Endodermal cell (in vitro differentiated cells): ENCODE data around the gene EXOG. TPM values are rescaled to one million over a fixed set of nuclear protein-coding genes. Genes with fewer than 3 reads are reported as not detected.
A peak's percentile ranks its signal among the peaks of the same experiment; 100 is the strongest.

Experiments used
- DNase-seq: peaks from one replicate; pipeline ENCODE4 v3.0.0-alpha.2; 2017
- H3K27ac ChIP-seq: 2 replicates; pipeline ENCODE4 v1.5.1; 2013; ENCODE audit warnings: mild to moderate bottlenecking, low read depth, low read length, moderate library complexity
- H3K27me3 ChIP-seq: 2 replicates; pipeline ENCODE4 v1.6.1; 2013; ENCODE audit warnings: mild to moderate bottlenecking, low read length, moderate library complexity; ENCODE audit not compliant: insufficient read depth, control insufficient read depth, poor library complexity, severe bottlenecking
- H3K36me3 ChIP-seq: 2 replicates; pipeline ENCODE4 v1.7.0; 2013; ENCODE audit warnings: mild to moderate bottlenecking, low read length, moderate library complexity; ENCODE audit not compliant: control insufficient read depth, insufficient read depth
- H3K4me1 ChIP-seq: one replicate; pipeline ENCODE4 v1.7.0; 2013; ENCODE audit warnings: low read length; ENCODE audit not compliant: control insufficient read depth, insufficient read depth
- H3K4me3 ChIP-seq: 2 replicates; pipeline ENCODE4 v1.5.1; 2013; ENCODE audit warnings: mild to moderate bottlenecking, low read length, moderate library complexity
- H3K9ac ChIP-seq: 2 replicates; pipeline ENCODE4 v1.6.1; 2013; ENCODE audit warnings: mild to moderate bottlenecking, low read length, moderate library complexity; ENCODE audit not compliant: poor library complexity, severe bottlenecking; ENCODE audit errors: extremely low read depth
- H3K9me3 ChIP-seq: 2 replicates; pipeline ENCODE4 v1.6.1; 2013; ENCODE audit warnings: mild to moderate bottlenecking, low read length, moderate library complexity; ENCODE audit not compliant: control insufficient read depth
- H3K27ac Mint-ChIP-seq: 2 replicates; pipeline ENCODE4 v1.8.0; 2020; ENCODE audit warnings: mixed read lengths
- H3K27me3 Mint-ChIP-seq: 2 replicates; pipeline ENCODE4 v1.8.0; 2021; ENCODE audit warnings: mild to moderate bottlenecking, mixed read lengths; ENCODE audit not compliant: insufficient read depth
- H3K36me3 Mint-ChIP-seq: 2 replicates; pipeline ENCODE4 v1.8.0; 2020; ENCODE audit warnings: low read depth, mixed read lengths
- H3K4me1 Mint-ChIP-seq: 2 replicates; pipeline ENCODE4 v1.8.0; 2020; ENCODE audit warnings: mixed read lengths
- H3K4me3 Mint-ChIP-seq: 2 replicates; pipeline ENCODE4 v1.8.0; 2020; ENCODE audit warnings: mild to moderate bottlenecking, moderate library complexity, mixed read lengths
- H3K9me3 Mint-ChIP-seq: 2 replicates; pipeline ENCODE4 v1.8.0; 2020; ENCODE audit warnings: mild to moderate bottlenecking, mixed read lengths
- WGBS, 2 experiments: methylation state at CpG; one replicate each; pipeline versions ENCODE4 v1.1.5 to v1.1.7; 2013; ENCODE audit warnings: missing lambda C conversion rate in 2 of 2, mixed read lengths in 1 of 2; ENCODE audit not compliant: insufficient coverage in 1 of 2, insufficient read length in 1 of 2; 5-methylcytosine and 5-hydroxymethylcytosine counted together
- total RNA-seq, 2 donors: library from RNA; stranded (reverse); fragmentation: NEBNext Ultra II Directional in 1 of 2; extraction: Animal tissue kit (Norgen Biotek cat#: 25700) in 1 of 2; gene quantifications; 2 replicates in 1 of 2; 3 replicates in 1 of 2; pipeline ENCODE4 v1.2.1, GENCODE V29; 2021
- TF ChIP-seq, protein P1 (sequence below): fragments of 200-600 bp; sonication (generic); conservative IDR thresholded peaks from 2 replicates; pipeline ENCODE4 v1.5.0; 2021; ENCODE audit warnings: antibody characterized with exemption, mild to moderate bottlenecking

Gene EXOG
- total RNA-seq, 2 donors from 2014 or later, result 11.9 to 13.8 TPM

- Histone ChIP-seq H3K36me3 (peaks cover 39% of the 10 kb centered on the region), H3K9me3 (no peaks in the 10 kb centered on the region), H3K4me3 (no peak overlapping the region), H3K9ac (no peak overlapping the region), H3K27me3 (no peaks in the 10 kb centered on the region), H3K27ac (no peak overlapping the region), H3K4me1 (no peaks in the 10 kb centered on the region)
- Mint-ChIP-seq H3K27me3 (no peaks in the 10 kb centered on the region), H3K36me3 (peaks cover 36% of the 10 kb centered on the region), H3K4me3 (no peak overlapping the region), H3K4me1 (peaks cover 13% of the 10 kb centered on the region), H3K9me3 (no peaks in the 10 kb centered on the region), H3K27ac (peak overlapping the region; percentile 44)
- no peak for DNase-seq
- TF ChIP-seq, protein P1, sequence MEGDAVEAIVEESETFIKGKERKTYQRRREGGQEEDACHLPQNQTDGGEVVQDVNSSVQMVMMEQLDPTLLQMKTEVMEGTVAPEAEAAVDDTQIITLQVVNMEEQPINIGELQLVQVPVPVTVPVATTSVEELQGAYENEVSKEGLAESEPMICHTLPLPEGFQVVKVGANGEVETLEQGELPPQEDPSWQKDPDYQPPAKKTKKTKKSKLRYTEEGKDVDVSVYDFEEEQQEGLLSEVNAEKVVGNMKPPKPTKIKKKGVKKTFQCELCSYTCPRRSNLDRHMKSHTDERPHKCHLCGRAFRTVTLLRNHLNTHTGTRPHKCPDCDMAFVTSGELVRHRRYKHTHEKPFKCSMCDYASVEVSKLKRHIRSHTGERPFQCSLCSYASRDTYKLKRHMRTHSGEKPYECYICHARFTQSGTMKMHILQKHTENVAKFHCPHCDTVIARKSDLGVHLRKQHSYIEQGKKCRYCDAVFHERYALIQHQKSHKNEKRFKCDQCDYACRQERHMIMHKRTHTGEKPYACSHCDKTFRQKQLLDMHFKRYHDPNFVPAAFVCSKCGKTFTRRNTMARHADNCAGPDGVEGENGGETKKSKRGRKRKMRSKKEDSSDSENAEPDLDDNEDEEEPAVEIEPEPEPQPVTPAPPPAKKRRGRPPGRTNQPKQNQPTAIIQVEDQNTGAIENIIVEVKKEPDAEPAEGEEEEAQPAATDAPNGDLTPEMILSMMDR, result no peak
- WGBS, 2 experiments, result 98% methylated on average over 13 to 21 of the region's 21 CpGs
These were observed 18.9 kb upstream of the EXOG start for GRCh38 chr3:38477057-38477820.

DNA sequence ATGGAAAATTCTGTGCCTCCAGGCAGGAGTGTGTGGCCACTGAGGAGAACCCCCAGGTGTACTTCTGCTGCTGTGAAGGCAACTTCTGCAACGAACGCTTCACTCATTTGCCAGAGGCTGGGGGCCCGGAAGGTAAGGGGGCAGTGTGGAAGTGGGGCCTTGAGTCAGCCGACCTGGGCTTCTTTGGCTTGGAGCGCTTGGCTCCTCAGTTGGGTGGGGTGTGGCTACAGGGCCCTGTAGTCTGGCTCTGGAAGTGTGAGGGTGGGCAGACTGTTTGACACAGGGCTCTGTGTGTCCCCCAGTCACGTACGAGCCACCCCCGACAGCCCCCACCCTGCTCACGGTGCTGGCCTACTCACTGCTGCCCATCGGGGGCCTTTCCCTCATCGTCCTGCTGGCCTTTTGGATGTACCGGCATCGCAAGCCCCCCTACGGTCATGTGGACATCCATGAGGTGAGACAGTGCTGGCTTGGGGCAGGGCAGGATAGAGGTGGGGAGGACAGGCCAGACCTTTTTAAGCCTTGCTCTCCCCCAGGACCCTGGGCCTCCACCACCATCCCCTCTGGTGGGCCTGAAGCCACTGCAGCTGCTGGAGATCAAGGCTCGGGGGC lies 18.2 kb upstream of the EXOG start:
- H3K36me3 Mint-ChIP-seq, result peaks cover 41% of the 10 kb centered on the region
- H3K4me3 Mint-ChIP-seq, result no peak overlapping the region
- H3K27ac Mint-ChIP-seq, result no peak overlapping the region
- no peaks in the 10 kb centered on the region for H3K27me3 Mint-ChIP-seq
- no peak overlapping the region for H3K4me3 ChIP-seq
- no peaks in the 10 kb centered on the region for H3K4me1 ChIP-seq
- DNase-seq, result no peak
- TF ChIP-seq, protein P1, result no peak
- WGBS, 2 experiments, result 95 to 96% methylated on average over 8 to 15 of the region's 15 CpGs
- peaks cover 13% of the 10 kb centered on the region for H3K4me1 Mint-ChIP-seq
- H3K27ac ChIP-seq, result no peak overlapping the region
- H3K9me3 Mint-ChIP-seq, result no peaks in the 10 kb centered on the region
- H3K27me3 ChIP-seq, result no peaks in the 10 kb centered on the region
- no peaks in the 10 kb centered on the region for H3K9me3 ChIP-seq
- no peak overlapping the region for H3K9ac ChIP-seq
- H3K36me3 ChIP-seq, result peaks cover 46% of the 10 kb centered on the region

GRCh38 chr3:38478901-38479300 lies 17.2 kb upstream of the EXOG start:
- Mint-ChIP-seq H3K27ac (no peak overlapping the region), H3K4me1 (peaks cover 10% of the 10 kb centered on the region), H3K36me3 (peaks cover 48% of the 10 kb centered on the region), H3K27me3 (no peaks in the 10 kb centered on the region), H3K4me3 (no peak overlapping the region), H3K9me3 (no peaks in the 10 kb centered on the region)
- H3K9me3 ChIP-seq, result no peaks in the 10 kb centered on the region
- H3K36me3 ChIP-seq, result peaks cover 54% of the 10 kb centered on the region
- H3K4me3 ChIP-seq, result no peak overlapping the region
- H3K4me1 ChIP-seq, result no peaks in the 10 kb centered on the region
- TF ChIP-seq, protein P1, result no peak
- no peaks in the 10 kb centered on the region for H3K27me3 ChIP-seq
- DNase-seq, result no peak
- WGBS, 2 experiments, result 93 to 96% methylated on average over 5 to 9 of the region's 9 CpGs
- H3K9ac ChIP-seq, result no peak overlapping the region
- H3K27ac ChIP-seq, result no peak overlapping the region
